Peyer's patch (tissue), 4 donors: ENCODE measurements around the gene TRIM23.

Experiments
- POLR2A ChIP-seq, 2 donors: fragments of 450-650 bp; IDR thresholded peaks; one replicate each; pipeline ENCODE4 v1.5.1; 2017; ENCODE audit warnings: antibody characterized with exemption in 2 of 2, mild to moderate bottlenecking in 2 of 2, moderate library complexity in 2 of 2
- TF ChIP-seq, protein P1 (sequence below), 6 experiments: fragments of 450-650 bp in 4 of 6; fragments of 200-600 bp in 2 of 6; sonication (generic) in 1 of 6; IDR thresholded peaks; one replicate each; pipeline ENCODE4 v1.5.1; 2017 to 2019; ENCODE audit warnings: antibody characterized with exemption in 6 of 6, mild to moderate bottlenecking in 3 of 6, moderate library complexity in 1 of 6

DNA sequence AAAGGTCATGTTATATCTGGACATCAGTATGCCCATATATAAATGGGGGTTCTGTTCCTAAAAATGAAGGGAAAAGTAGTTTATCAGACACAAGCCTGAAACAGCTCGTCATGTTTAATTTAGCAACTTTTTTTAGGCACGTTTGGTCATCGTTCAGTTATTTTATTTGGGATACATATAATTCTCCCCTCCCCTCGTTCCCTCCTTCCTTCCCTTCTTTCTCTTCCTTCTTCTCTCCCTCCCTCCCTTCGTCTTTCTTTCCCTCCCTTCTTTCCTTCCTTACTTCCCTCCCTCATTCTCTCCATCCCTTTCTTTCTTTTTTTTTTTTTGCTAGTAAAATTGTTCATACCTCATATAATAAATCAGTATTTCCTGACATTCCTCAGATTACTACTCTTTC lies 57.6 kb downstream of the TRIM23 start:
- TF ChIP-seq, protein P1, sequence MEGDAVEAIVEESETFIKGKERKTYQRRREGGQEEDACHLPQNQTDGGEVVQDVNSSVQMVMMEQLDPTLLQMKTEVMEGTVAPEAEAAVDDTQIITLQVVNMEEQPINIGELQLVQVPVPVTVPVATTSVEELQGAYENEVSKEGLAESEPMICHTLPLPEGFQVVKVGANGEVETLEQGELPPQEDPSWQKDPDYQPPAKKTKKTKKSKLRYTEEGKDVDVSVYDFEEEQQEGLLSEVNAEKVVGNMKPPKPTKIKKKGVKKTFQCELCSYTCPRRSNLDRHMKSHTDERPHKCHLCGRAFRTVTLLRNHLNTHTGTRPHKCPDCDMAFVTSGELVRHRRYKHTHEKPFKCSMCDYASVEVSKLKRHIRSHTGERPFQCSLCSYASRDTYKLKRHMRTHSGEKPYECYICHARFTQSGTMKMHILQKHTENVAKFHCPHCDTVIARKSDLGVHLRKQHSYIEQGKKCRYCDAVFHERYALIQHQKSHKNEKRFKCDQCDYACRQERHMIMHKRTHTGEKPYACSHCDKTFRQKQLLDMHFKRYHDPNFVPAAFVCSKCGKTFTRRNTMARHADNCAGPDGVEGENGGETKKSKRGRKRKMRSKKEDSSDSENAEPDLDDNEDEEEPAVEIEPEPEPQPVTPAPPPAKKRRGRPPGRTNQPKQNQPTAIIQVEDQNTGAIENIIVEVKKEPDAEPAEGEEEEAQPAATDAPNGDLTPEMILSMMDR (IDR thresholded peaks at IDR 0.05) = no peak
- no peak for TF ChIP-seq POLR2A (IDR thresholded peaks at IDR 0.05)
